Measurements from ENCODE around the gene CLCN5. TPM values are rescaled to one million over a fixed set of nuclear protein-coding genes. Genes with fewer than 3 reads are reported as not detected.

Gene CLCN5
- total RNA-seq, 3 donors from 2014 or later = 5.0 to 7.5 (median 6.6) TPM

GRCh38 chrX:49878834-49879655 is 43.4 kb upstream of the CLCN5 start, which contains the start of gene USP27X:
Gene USP27X, plus strand, starts transcription at chrX:49879484. Its CDS starts 824 bp downstream, at chrX:49880308.
- peak within 1 kb of the TSS; percentile 79 to 90 for H3K27ac ChIP-seq
- peak within 1 kb of the TSS; percentile 63 to 74 (median 63) for H3K4me3 ChIP-seq
- DNase-seq (ENCODE audit: low spot score in 2 of 2) = peak; percentile 58 to 70
- H3K27me3 ChIP-seq = peaks cover 0 to 49% of the 10 kb centered on the region in 2 donors
- no peaks in the 10 kb centered on the region for H3K36me3 ChIP-seq
- no peaks in the 10 kb centered on the region for H3K4me1 ChIP-seq
- no peaks in the 10 kb centered on the region for H3K9me3 ChIP-seq
- intact Hi-C loops (cut with DNase I; ENCODE audit: low total_unique reads) = no loop called here
- peak; percentile 30 for TF ChIP-seq POLR2A (IDR thresholded peaks at IDR 0.05)
- TF ChIP-seq CTCF (IDR thresholded peaks at IDR 0.05) = peak in 2 of 3 donors; percentile 49 to 63
- TF ChIP-seq POLR2AphosphoS5 (IDR thresholded peaks at IDR 0.05) = no peak

DNA sequence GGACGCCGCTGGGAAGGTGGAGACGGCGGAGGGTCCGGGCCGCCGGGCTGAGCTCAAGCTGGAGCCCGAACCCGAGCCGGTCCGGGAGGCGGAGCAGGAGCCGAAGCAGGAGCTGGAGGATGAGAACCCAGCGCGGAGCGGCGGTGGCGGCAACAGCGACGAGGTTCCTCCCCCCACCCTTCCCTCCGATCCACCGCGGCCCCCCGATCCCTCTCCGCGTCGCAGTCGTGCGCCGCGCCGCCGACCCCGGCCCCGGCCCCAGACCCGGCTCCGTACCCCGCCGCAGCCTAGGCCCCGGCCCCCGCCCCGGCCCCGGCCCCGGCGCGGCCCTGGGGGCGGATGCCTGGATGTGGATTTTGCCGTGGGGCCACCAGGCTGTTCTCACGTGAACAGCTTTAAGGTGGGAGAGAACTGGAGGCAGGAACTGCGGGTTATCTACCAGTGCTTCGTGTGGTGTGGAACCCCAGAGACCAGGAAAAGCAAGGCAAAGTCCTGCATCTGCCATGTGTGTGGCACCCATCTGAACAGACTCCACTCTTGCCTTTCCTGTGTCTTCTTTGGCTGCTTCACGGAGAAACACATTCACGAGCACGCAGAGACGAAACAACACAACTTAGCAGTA is 42.6 kb upstream of the CLCN5 start:
- Histone ChIP-seq H3K9me3 (no peaks in the 10 kb centered on the region), H3K4me3 (peak overlapping the region; percentile 63 to 74 (median 63)), H3K36me3 (no peaks in the 10 kb centered on the region), H3K4me1 (no peaks in the 10 kb centered on the region), H3K27ac (peak overlapping the region; percentile 79 to 90), H3K27me3 (peaks cover 0 to 52% of the 10 kb centered on the region in 2 donors)
- TF ChIP-seq POLR2AphosphoS5 (IDR thresholded peaks at IDR 0.05) = no peak
- no peak for TF ChIP-seq CTCF (IDR thresholded peaks at IDR 0.05)
- TF ChIP-seq POLR2A (IDR thresholded peaks at IDR 0.05) = no peak
- intact Hi-C loops (cut with DNase I; ENCODE audit: low total_unique reads) = no loop called here
- no peak for DNase-seq (ENCODE audit: low spot score in 2 of 2)

- H3K27me3 ChIP-seq = peaks cover 0 to 43% of the 10 kb centered on the region in 2 donors
- no peaks in the 10 kb centered on the region for H3K4me1 ChIP-seq
- intact Hi-C loops (cut with DNase I; ENCODE audit: low total_unique reads) = no loop called here
- no peak for DNase-seq (ENCODE audit: low spot score in 2 of 2)
- H3K4me3 ChIP-seq = peak overlapping the region in 1 of 3 donors; percentile 74
- no peaks in the 10 kb centered on the region for H3K36me3 ChIP-seq
- no peak overlapping the region for H3K27ac ChIP-seq
- TF ChIP-seq POLR2AphosphoS5 (IDR thresholded peaks at IDR 0.05) (no peak), CTCF (IDR thresholded peaks at IDR 0.05) (no peak), POLR2A (IDR thresholded peaks at IDR 0.05) (no peak)
- H3K9me3 ChIP-seq = no peaks in the 10 kb centered on the region
Observed at GRCh38 chrX:49880668-49881067, 41.7 kb upstream of the CLCN5 start.

DNA sequence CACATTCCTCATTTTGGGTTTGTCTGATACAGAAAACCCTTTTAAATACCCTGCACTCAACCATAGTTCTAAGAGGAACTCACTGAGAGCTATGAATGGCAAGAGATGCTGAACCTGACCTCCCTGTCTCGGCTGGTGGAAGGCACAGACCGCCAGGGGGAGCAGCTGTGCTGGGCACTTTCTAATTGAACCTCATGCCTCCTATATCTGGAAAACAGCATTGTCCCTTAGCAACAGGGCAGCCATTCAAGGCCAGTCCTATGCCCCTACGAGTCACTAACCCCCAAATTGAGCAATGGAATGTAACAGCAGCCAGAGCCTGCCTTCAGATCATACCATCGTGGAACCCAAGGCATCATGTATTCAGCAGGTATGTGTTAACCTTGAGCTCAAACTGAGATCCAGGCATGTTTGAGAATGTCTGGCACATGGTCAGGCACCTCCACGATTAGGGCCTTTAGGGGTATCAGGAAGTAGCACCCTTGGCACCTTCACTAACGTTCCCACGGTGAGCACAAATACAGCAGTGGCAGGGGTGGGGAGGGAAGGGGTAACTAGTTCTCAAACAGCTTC is 38.0 kb upstream of the CLCN5 start:
- Histone ChIP-seq H3K27ac (no peak overlapping the region), H3K9me3 (no peaks in the 10 kb centered on the region), H3K4me1 (no peaks in the 10 kb centered on the region), H3K4me3 (no peak overlapping the region), H3K27me3 (peaks cover 0 to 20% of the 10 kb centered on the region in 2 donors), H3K36me3 (no peaks in the 10 kb centered on the region)
- intact Hi-C loops (cut with DNase I; ENCODE audit: low total_unique reads) = no loop called here
- peak in 1 of 2 donors; percentile 54 for DNase-seq (ENCODE audit: low spot score in 2 of 2)
- TF ChIP-seq CTCF (IDR thresholded peaks at IDR 0.05) = peak in 1 of 3 donors; percentile 42
- TF ChIP-seq POLR2AphosphoS5 (IDR thresholded peaks at IDR 0.05) = no peak

All from breast epithelium (tissue), 4 donors.